ENCODE data around the gene GNLY.

GNLY gene

DNA sequence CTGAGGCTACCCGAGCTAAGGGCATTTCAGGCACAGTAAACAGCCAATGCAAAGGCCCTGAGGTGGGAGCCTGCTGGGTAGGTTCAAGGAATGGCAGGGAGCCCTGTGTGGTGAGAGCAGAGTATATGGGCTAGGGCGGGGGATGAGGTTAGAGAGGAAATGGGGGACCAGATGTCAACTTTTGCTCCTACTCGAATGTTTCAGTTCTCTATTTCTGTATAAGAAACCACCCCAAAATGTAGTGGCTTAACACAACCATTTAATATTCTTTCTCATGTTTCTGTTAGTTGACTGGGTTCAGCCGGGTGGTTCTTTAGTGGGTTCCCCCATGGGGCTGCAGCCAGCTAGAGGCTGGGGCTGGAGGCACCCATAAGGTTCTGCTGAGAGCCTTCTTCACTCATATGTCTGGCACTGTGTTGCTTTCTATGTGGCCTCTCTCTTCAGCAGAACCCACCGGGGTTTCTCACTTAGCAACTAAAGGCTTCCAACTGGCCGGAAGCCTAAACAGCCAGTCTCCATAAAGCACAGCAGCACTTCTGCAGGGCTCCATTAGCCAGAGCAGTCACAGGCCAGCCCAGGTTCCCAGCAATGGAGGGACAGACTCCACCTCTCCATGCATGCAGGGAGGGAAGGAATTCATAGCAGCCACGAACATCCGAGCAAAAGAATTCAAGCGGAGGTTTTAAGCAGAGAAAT lies 54.0 kb downstream of the GNLY start:
- no peak for DNase-seq
